Stimulated activated naive CD8-positive, alpha-beta T cell treated with anti-CD3 and anti-CD28 coated beads, Interleukin-15, amount 100 ng/mL, for 72 hours (primary cell): ENCODE results near the gene PHF20.

Experiments used
- ATAC-seq: fragments of 150-1000 bp; cut with Tn5 transposase; 2 replicates; pipeline ENCODE4 v1.10.0; 2021; ENCODE audit warnings: mild to moderate bottlenecking, moderate library complexity
- DNase-seq, 2 donors: peaks; one replicate each; pipeline ENCODE4 v3.0.0; 2021 to 2022
- H3K27ac Mint-ChIP-seq, 2 donors: one replicate each; pipeline ENCODE4 v1.8.0; 2022; ENCODE audit warnings: mild to moderate bottlenecking in 2 of 2, mixed read lengths in 2 of 2, moderate library complexity in 2 of 2
- H3K27me3 Mint-ChIP-seq: one replicate; pipeline ENCODE4 v1.8.0; 2022; ENCODE audit warnings: mixed read lengths
- H3K4me1 Mint-ChIP-seq: one replicate; pipeline ENCODE4 v1.8.0; 2022; ENCODE audit warnings: mild to moderate bottlenecking, mixed read lengths
- H3K4me3 Mint-ChIP-seq, 2 donors: one replicate each; pipeline ENCODE4 v1.8.0; 2022; ENCODE audit warnings: mild to moderate bottlenecking in 2 of 2, mixed read lengths in 2 of 2, moderate library complexity in 1 of 2
- H3K9me3 Mint-ChIP-seq, 2 donors: one replicate each; pipeline ENCODE4 v1.8.0; 2022; ENCODE audit warnings: mixed read lengths in 2 of 2

PHF20 gene

DNA sequence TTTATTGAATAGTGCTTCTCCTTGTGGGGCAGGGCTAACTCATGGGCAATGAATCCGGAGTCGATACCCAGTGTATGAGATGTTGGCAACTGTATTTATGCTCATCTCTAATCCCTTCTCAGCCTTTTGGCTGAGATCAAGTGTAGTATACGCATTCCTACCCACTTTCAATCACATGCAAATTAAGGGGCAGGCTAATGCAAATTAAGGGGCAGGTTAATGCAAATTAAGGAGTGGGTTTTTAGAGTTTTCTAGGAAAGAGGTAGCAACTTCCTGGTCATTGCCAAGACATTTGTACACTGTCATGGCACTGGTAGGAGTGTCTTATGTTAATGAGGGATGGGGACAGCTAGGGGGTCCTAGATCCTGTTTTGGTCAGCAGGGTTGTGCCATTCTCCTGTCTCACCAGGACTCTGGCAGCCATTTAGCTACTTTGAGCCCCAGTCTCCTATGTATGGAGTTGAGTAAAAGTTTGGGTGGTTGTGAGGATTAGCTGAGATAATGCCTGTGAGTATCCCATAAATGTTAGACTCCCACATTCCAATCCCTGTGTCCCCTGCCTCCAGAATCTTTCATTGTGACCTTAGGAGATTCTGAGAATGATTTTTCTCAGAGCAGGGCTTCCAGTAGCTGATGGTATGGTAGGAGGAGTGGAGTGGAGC lies 196.3 kb downstream of the PHF20 start, which contains the start of gene CNBD2:
Gene CNBD2, plus strand, starts transcription at position 612 of the 662 bp plus-strand sequence. CDS start 173 bp downstream, outside the sequence.
- Mint-ChIP-seq H3K4me1 (no peaks in the 10 kb centered on the region), H3K9me3 (no peaks in the 10 kb centered on the region), H3K27ac (peak within 1 kb of the TSS in 1 of 2 donors; percentile 13), H3K27me3 (no peaks in the 10 kb centered on the region), H3K4me3 (no peak within 1 kb of the TSS)
- DNase-seq (no peak), ATAC-seq (no peak)

DNA sequence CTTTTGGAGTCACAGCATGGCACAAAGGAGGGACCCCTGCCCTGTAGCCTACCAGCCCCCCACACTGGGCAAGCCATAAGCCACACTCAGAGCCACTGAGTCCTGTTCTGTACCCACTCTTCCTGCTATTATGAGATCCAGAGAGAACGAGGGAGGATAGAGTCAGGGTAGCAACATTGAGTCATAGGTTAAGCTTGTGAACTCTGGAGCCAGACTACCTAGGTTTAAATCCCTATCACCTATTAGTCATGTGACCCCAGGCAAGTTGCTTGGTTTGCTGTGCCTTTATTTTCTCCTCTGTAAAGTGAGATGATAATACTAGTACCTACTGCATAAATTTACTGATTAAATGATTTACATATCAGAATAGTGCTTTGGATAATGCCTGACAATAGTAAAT lies 197.1 kb downstream of the PHF20 start:
- no peak for ATAC-seq
- no peak overlapping the region for H3K27ac Mint-ChIP-seq
- no peaks in the 10 kb centered on the region for H3K4me1 Mint-ChIP-seq
- H3K9me3 Mint-ChIP-seq: no peaks in the 10 kb centered on the region
- DNase-seq: no peak
- no peak overlapping the region for H3K4me3 Mint-ChIP-seq
- H3K27me3 Mint-ChIP-seq: no peaks in the 10 kb centered on the region

DNA sequence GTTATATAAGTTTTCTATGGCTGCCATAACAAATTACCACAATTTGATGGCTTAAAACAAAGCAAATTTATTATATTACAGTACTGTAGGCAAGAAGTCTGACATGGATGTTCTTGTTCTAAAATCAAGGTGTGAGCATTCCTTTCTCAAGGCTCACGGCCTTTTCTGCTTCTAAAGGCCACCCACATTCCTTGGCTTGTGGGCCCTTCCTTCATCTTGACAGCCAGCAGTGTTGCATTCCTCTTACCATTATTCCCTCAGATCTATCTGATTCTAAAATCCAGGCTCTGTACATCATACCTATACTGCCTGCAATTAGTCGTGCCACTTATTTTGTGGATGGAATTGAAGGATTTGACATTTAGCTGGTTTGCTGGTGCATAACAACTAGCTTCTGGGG lies 200.2 kb downstream of the PHF20 start:
- no peak for ATAC-seq
- Mint-ChIP-seq H3K4me3 (no peak overlapping the region), H3K27ac (no peak overlapping the region), H3K9me3 (no peaks in the 10 kb centered on the region), H3K4me1 (no peaks in the 10 kb centered on the region), H3K27me3 (no peaks in the 10 kb centered on the region)
- no peak for DNase-seq

DNA sequence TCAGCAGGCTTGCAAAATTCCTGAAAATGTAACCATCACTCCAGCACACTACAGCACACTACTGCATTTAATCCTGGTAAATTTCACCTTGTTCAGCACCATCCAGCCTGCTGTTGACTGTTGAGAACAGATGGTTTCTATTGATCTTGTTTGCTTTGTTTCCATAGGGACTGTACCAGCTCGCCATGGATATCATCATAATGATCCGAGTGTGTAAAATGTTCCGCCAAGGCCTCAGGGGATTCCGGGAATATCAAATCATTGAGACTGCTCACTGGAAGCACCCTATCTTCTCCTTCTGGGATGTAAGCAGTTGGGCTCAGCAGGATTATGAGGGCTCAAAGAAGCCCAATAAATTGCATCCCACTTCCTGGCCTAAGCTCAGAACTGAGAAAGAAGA lies 200.6 kb downstream of the PHF20 start:
- H3K27ac Mint-ChIP-seq: peak overlapping the region in 1 of 2 donors; percentile 65
- H3K4me1 Mint-ChIP-seq: no peaks in the 10 kb centered on the region
- DNase-seq (no peak), ATAC-seq (no peak)
- H3K27me3 Mint-ChIP-seq: no peaks in the 10 kb centered on the region
- H3K4me3 Mint-ChIP-seq: no peak overlapping the region
- no peaks in the 10 kb centered on the region for H3K9me3 Mint-ChIP-seq

DNA sequence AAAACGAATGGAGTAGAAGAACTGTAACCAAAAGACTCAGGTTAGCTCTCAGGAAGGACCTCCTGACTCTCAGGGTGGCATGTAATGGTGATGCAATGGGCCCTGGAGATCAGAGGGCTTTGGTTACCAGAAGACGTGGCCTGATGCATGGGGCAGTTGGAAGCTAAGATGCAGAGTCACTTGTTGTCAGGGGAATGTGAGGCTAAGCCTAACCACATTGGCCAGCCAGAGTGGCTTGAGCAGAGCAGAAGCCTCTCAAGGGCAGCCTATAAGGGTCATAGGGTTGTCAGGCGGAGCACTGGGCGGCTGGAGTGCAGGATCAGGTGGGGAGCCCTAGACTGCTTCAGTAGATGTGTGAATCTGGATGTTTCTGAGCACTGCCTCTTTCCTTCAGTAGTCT lies 202.4 kb downstream of the PHF20 start:
- ATAC-seq (no peak), DNase-seq (no peak)
- Mint-ChIP-seq H3K4me1 (no peaks in the 10 kb centered on the region), H3K4me3 (no peak overlapping the region), H3K9me3 (no peaks in the 10 kb centered on the region), H3K27ac (no peak overlapping the region), H3K27me3 (no peaks in the 10 kb centered on the region)

DNA sequence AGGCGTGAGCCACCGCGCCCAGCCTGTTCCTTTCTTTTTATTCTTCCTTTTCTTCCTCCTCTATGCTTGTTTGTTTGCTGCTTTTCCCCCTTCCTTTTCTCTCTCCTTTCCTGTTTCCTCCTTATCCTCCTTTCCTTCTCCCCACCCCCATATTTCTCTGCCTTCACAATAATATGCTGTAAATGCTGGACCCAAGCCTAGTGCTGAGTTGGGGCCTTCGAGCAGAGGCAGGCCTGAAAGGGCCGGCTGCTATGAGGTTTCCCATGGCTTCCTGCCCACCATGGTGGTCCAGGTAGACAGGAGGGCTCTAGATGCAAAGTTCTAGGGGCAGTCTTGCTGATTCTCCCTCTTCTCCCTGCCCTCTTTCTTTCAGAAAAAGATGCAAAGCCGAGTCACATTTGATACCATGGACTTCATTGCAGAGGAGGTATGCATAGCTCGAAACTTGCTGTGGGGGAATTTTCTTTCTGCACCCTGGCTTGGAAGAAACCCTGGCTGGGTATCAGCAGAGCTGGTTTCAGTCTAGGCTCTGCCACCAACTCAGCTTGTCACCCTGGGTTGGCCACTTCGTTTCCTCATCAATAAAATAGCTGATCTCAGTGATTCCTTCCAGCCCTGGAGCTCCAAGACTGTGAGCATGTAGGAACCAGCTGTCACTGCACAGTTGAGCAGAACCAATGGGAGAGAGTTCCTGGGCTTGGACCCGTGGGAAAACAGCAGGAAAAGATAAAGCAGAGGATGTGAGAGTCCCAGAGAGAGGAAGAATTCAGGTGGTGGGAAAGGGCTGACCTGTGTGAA lies 204.0 kb downstream of the PHF20 start:
- no peaks in the 10 kb centered on the region for H3K27me3 Mint-ChIP-seq
- H3K9me3 Mint-ChIP-seq: no peaks in the 10 kb centered on the region
- H3K4me1 Mint-ChIP-seq: no peaks in the 10 kb centered on the region
- no peak overlapping the region for H3K4me3 Mint-ChIP-seq
- DNase-seq (no peak), ATAC-seq (no peak)
- H3K27ac Mint-ChIP-seq: peak overlapping the region in 1 of 2 donors; percentile 42

DNA sequence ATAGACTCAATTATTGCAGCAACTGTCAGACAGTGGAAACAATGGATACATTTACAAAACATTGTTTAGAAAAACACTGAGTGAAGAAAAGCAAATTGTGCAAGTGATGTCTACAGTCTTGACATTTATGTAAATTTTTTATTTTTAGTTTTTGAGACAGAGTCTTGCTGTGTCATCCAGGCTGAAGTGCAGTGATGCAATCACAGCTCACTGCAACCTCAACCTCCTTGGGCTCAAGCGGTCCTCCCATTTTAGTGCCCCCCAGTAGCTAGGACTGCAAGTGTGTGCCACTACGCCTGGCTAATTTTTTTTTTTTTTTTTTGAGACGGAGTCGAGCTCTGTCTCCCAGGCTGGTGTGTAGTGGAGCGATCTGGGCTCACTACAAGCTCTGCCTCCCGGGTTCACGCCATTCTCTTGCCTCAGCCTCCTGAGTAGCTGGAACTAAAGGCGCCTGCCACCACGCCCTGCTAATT lies 206.3 kb downstream of the PHF20 start:
- DNase-seq (no peak), ATAC-seq (no peak)
- Mint-ChIP-seq H3K27me3 (no peaks in the 10 kb centered on the region), H3K4me1 (no peaks in the 10 kb centered on the region), H3K9me3 (no peaks in the 10 kb centered on the region), H3K27ac (no peak overlapping the region), H3K4me3 (no peak overlapping the region)

DNA sequence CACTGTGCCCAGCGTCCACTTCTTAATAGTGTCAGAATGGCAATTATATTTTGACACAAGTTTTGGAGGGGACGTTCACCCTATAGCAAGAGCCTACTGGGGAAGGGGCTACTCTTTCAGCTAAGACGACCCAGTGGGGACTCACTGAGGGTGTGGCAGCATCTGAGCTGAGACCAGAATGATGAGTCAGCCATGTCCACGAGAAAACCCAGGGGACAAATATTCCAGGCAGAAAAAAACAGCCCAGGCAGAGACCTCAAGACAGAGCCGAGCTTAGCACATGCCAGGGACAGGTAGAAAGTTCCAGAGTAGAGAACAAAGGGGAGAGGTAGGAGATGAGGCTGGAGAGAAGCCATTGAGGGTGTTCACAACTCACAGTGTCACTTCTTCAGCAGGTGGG lies 207.7 kb downstream of the PHF20 start:
- no peaks in the 10 kb centered on the region for H3K9me3 Mint-ChIP-seq
- H3K4me3 Mint-ChIP-seq: no peak overlapping the region
- ATAC-seq (no peak), DNase-seq (no peak)
- no peaks in the 10 kb centered on the region for H3K27me3 Mint-ChIP-seq
- peak overlapping the region in 1 of 2 donors; percentile 5 for H3K27ac Mint-ChIP-seq
- no peaks in the 10 kb centered on the region for H3K4me1 Mint-ChIP-seq

DNA sequence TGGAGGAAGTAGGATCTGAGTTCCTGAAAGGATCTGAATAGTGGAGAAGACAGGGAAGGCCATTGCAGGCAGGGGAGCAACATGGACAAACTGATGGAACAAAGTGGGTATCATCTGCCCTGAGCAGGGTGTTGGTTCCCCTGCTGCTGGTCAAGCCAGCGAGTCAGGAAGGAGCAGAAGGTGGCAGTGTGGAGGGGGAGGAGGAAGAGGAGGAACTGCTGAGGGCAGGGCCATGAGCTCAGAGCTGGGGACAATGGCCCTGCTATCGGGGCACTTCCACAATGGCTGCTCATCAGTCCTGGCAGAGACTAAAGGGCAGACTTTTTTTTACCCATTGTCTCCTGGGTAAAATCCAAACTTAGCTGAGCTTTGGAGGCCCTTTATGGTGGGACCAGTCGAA lies 210.2 kb downstream of the PHF20 start:
- DNase-seq (no peak), ATAC-seq (no peak)
- H3K27ac Mint-ChIP-seq: no peak overlapping the region
- H3K9me3 Mint-ChIP-seq: no peaks in the 10 kb centered on the region
- no peaks in the 10 kb centered on the region for H3K27me3 Mint-ChIP-seq
- H3K4me3 Mint-ChIP-seq: no peak overlapping the region
- H3K4me1 Mint-ChIP-seq: no peaks in the 10 kb centered on the region

DNA sequence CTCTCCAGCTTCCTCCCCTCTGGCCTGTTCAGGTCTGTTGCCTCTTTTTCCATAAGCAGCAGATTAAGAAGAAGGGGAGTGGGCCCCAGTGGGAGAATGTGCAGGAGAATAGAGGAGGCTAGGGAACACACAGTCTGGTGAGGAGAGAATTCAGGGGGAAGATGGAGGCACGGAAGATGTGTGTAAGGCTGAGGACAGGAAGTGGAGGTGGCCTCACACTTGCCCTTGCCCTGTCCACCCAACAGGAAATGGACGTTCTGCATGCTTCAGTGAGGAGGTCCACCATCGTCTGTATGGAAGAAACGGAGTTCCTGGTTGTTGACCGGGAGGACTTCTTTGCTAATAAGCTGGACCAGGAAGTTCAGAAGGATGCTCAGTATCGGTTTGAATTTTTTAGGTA lies 212.6 kb downstream of the PHF20 start:
- H3K27me3 Mint-ChIP-seq: peaks cover 6% of the 10 kb centered on the region
- H3K4me1 Mint-ChIP-seq: no peaks in the 10 kb centered on the region
- peak overlapping the region in 1 of 2 donors; percentile 17 for H3K27ac Mint-ChIP-seq
- no peak for DNase-seq
- no peak overlapping the region for H3K4me3 Mint-ChIP-seq
- no peak for ATAC-seq
- H3K9me3 Mint-ChIP-seq: no peaks in the 10 kb centered on the region

DNA sequence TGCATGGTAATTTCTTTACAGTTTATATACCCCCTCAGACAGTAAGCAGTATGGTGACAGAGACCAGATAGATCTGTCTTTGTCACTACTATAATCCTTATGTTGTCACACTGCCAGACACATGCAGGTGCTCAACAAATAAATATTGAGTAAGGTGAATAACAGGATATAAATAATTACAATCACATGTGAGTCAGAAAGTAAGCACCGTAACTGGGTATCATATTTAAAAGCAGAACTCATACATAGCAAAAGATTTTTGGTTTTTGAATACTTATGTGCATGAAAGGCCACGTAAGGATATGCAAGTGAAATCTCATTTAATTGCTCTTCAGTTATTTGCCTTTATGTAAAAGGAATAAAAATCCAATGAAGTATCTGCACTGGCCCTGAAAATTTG lies 214.0 kb downstream of the PHF20 start:
- no peak for ATAC-seq
- Mint-ChIP-seq H3K4me3 (no peak overlapping the region), H3K27ac (no peak overlapping the region)

DNA sequence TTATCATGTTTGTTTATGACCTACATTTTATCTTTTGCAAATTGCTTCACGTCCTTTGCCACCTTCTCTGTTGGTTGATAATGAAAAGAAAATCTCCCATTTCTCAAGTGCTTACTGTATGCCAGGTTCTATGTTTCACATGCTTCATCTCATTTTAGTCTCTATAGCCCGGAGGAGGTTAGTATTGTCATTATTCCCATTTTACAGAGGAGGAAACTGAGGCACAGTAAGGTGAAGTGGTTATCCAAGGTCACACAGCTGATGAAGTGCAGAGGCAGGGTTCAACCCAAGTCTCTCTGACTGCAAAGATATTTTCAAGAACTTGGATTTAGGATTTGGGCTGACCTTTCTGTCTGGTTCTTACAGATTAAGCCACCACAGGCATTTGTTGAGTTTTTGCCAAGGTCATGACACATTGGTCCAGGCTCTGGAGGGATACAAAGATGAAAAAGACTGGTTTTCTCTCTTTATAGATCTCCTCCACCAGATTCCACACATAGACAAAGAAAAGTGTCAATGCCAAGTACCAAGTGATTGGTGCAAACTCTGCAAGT lies 217.2 kb downstream of the PHF20 start:
- no peaks in the 10 kb centered on the region for H3K4me1 Mint-ChIP-seq
- ATAC-seq (no peak), DNase-seq (no peak)
- H3K9me3 Mint-ChIP-seq: no peaks in the 10 kb centered on the region
- H3K27me3 Mint-ChIP-seq: peaks cover 6% of the 10 kb centered on the region
- no peak overlapping the region for H3K27ac Mint-ChIP-seq
- H3K4me3 Mint-ChIP-seq: no peak overlapping the region

More for the DNA sequence above, 214.0 kb downstream of the PHF20 start:
- H3K27me3 Mint-ChIP-seq: peaks cover 6% of the 10 kb centered on the region
- no peaks in the 10 kb centered on the region for H3K4me1 Mint-ChIP-seq
- no peak for DNase-seq
- no peaks in the 10 kb centered on the region for H3K9me3 Mint-ChIP-seq

DNA sequence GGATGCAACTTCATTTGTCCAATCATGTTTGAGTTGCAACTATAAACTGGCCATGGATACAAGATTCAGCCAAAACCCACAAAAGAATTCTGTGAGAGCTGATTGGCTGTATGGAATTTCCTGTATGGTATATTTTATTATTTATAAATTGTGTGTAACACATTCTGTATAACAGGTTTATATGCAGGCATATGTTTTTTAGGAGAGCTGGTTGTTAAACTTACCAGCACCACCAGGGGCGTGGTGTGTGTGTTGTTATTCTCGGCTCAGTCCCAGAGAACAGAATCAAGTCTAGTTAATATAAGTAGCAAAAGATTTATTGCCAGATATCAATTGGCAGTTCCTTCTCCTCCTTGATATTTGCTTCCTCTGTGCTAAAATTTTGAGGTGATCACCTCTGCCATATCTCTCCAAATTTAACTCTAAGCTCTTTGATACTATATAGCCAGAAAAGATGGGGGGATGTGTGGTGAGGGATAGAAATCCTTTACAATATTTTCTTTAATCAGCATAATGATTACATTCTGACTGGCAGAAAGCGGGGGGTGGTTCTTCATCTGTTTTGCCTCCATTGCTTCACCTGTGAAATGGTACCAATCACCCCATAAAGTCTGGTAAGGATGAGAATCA lies 219.4 kb downstream of the PHF20 start:
- Mint-ChIP-seq H3K27ac (no peak overlapping the region), H3K27me3 (peaks cover 6% of the 10 kb centered on the region), H3K4me3 (no peak overlapping the region), H3K9me3 (no peaks in the 10 kb centered on the region), H3K4me1 (peaks cover 6% of the 10 kb centered on the region)
- ATAC-seq: no peak
- DNase-seq: no peak

DNA sequence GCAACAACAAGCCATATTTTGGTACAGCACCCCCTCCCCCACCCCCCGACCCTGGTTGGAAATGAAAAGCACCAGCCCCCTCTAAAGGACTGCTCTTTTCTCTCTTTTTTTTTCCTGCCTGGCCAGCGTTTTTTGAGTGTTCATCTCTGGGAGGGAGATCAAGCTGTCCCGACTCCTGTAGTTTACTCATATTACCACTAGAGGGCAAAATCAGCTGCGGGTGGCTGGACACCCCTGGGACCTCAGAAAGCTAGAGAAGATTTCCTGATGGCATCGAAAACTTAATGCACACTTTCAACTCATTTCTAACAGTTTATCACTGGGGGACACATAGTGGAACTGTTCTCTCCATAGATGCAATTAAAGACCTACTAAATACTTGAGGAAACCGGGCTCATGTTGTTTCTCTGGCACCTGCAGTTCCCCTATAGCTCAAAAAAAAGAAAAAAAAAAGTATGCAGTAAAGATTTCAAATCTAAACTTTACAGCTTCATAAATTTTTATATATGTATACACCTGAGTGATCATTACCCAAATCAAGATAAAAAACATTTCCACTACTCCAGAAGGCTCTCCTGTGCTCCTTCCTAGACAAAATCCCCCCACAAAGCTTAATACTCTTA lies 221.0 kb downstream of the PHF20 start:
- peaks cover 6% of the 10 kb centered on the region for H3K27me3 Mint-ChIP-seq
- H3K4me3 Mint-ChIP-seq: no peak overlapping the region
- DNase-seq (peak; percentile 46 to 54), ATAC-seq (peak; percentile 81)
- H3K4me1 Mint-ChIP-seq: peaks cover 6% of the 10 kb centered on the region
- no peaks in the 10 kb centered on the region for H3K9me3 Mint-ChIP-seq
- no peak overlapping the region for H3K27ac Mint-ChIP-seq

DNA sequence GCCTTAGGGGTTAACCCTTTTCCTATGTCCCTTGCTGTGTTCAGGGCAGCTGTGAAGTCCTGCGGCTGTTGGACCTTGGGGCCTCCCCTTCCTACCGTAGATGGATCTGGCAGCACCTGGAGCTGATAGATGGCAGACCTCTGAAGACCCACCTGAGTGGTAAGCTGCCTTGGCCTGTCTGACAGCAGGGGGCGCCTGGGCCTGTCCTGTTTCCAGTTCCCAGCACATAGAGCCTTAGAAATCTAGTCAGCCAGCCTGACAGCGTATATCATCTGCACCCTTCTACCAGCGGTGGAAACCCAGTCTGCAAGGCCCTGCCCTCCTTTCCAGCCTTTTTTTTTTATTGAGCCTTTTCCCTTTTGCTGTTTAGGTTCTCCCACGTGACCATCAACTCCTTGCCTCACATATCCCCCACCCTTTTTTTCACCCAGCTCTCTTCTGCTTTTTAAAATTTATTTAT lies 223.2 kb downstream of the PHF20 start:
- ATAC-seq (peak; percentile 96), DNase-seq (peak; percentile 72 to 78)
- H3K9me3 Mint-ChIP-seq: no peaks in the 10 kb centered on the region
- H3K4me1 Mint-ChIP-seq: peaks cover 6% of the 10 kb centered on the region
- no peaks in the 10 kb centered on the region for H3K27me3 Mint-ChIP-seq
- H3K4me3 Mint-ChIP-seq: no peak overlapping the region
- no peak overlapping the region for H3K27ac Mint-ChIP-seq
